ENCODE measurements around the gene OR10C1.
"Not testable (repeated sequence)": the region's sequence is repeated elsewhere in the genome, so short reads cannot be mapped to it uniquely, and the experiment has no call there.

OR10C1 gene

GRCh38 chr6:29439006-29439405 is at the start of gene OR10C1:
OR10C1 (plus strand) TSS chr6:29439306; CDS start chr6:29440016, 710 bp downstream.
- H3K4me3 ChIP-seq (ENCODE audit: low read length) = no peak within 1 kb of the TSS
- H3K4me1 ChIP-seq (ENCODE audit: control insufficient read depth, insufficient read depth, low read length) = no peaks in the 10 kb centered on the region
- H3K27me3 ChIP-seq (ENCODE audit: control insufficient read depth, insufficient read depth, low read length) = no peaks in the 10 kb centered on the region
- no peaks in the 10 kb centered on the region for H3K36me3 ChIP-seq (ENCODE audit: control insufficient read depth, insufficient read depth, low read length)
- no peaks in the 10 kb centered on the region for H3K9me3 ChIP-seq (ENCODE audit: control insufficient read depth, low read length)
- no peak within 1 kb of the TSS for H3K9ac ChIP-seq (ENCODE audit: low read length)

- H3K27me3 ChIP-seq (ENCODE audit: control insufficient read depth, insufficient read depth, low read length) = no peaks in the 10 kb centered on the region
- no peaks in the 10 kb centered on the region for H3K36me3 ChIP-seq (ENCODE audit: control insufficient read depth, insufficient read depth, low read length)
- H3K9me3 ChIP-seq (ENCODE audit: control insufficient read depth, low read length) = no peaks in the 10 kb centered on the region
- H3K4me1 ChIP-seq (ENCODE audit: control insufficient read depth, insufficient read depth, low read length) = no peaks in the 10 kb centered on the region
- no peak within 1 kb of the TSS for H3K4me3 ChIP-seq (ENCODE audit: low read length)
- H3K9ac ChIP-seq (ENCODE audit: low read length) = no peak within 1 kb of the TSS
Measured at GRCh38 chr6:29395331-29395730, 43.8 kb upstream of the OR10C1 start, which contains the start of gene OR12D2. OR12D2 (plus strand) TSS chr6:29395631; CDS start chr6:29396700, 1,069 bp downstream.

- H3K9me3 ChIP-seq (ENCODE audit: control insufficient read depth, low read length) = no peaks in the 10 kb centered on the region
- H3K4me1 ChIP-seq (ENCODE audit: control insufficient read depth, insufficient read depth, low read length) = no peaks in the 10 kb centered on the region
- H3K9ac ChIP-seq (ENCODE audit: low read length) = no peak overlapping the region
- H3K27me3 ChIP-seq (ENCODE audit: control insufficient read depth, insufficient read depth, low read length) = no peaks in the 10 kb centered on the region
- no peaks in the 10 kb centered on the region for H3K36me3 ChIP-seq (ENCODE audit: control insufficient read depth, insufficient read depth, low read length)
- H3K4me3 ChIP-seq (ENCODE audit: low read length) = no peak overlapping the region
Measured at GRCh38 chr6:29399525-29399924, 39.6 kb upstream of the OR10C1 start.

GRCh38 chr6:29403801-29404200 is 35.3 kb upstream of the OR10C1 start:
- no peaks in the 10 kb centered on the region for H3K27me3 ChIP-seq (ENCODE audit: control insufficient read depth, insufficient read depth, low read length)
- H3K9me3 ChIP-seq (ENCODE audit: control insufficient read depth, low read length) = no peaks in the 10 kb centered on the region
- H3K36me3 ChIP-seq (ENCODE audit: control insufficient read depth, insufficient read depth, low read length) = no peaks in the 10 kb centered on the region
- no peaks in the 10 kb centered on the region for H3K4me1 ChIP-seq (ENCODE audit: control insufficient read depth, insufficient read depth, low read length)
- no peak overlapping the region for H3K9ac ChIP-seq (ENCODE audit: low read length)
- H3K4me3 ChIP-seq (ENCODE audit: low read length) = no peak overlapping the region

GRCh38 chr6:29414588-29414987 is 24.5 kb upstream of the OR10C1 start, which contains the start of gene OR12D1:
OR12D1 (plus strand) TSS chr6:29414928.
- no peaks in the 10 kb centered on the region for H3K36me3 ChIP-seq (ENCODE audit: control insufficient read depth, insufficient read depth, low read length)
- no peak within 1 kb of the TSS for H3K9ac ChIP-seq (ENCODE audit: low read length)
- no peak within 1 kb of the TSS for H3K4me3 ChIP-seq (ENCODE audit: low read length)
- H3K4me1 ChIP-seq (ENCODE audit: control insufficient read depth, insufficient read depth, low read length) = no peaks in the 10 kb centered on the region
- no peaks in the 10 kb centered on the region for H3K9me3 ChIP-seq (ENCODE audit: control insufficient read depth, low read length)
- H3K27me3 ChIP-seq (ENCODE audit: control insufficient read depth, insufficient read depth, low read length) = no peaks in the 10 kb centered on the region

- Histone ChIP-seq H3K9me3 (ENCODE audit: control insufficient read depth, low read length) (no peaks in the 10 kb centered on the region), H3K36me3 (ENCODE audit: control insufficient read depth, insufficient read depth, low read length) (no peaks in the 10 kb centered on the region), H3K9ac (ENCODE audit: low read length) (no peak overlapping the region), H3K4me1 (ENCODE audit: control insufficient read depth, insufficient read depth, low read length) (no peaks in the 10 kb centered on the region), H3K27me3 (ENCODE audit: control insufficient read depth, insufficient read depth, low read length) (no peaks in the 10 kb centered on the region), H3K4me3 (ENCODE audit: low read length) (no peak overlapping the region)
Measured at GRCh38 chr6:29419516-29419915, 19.6 kb upstream of the OR10C1 start.

- no peaks in the 10 kb centered on the region for H3K4me1 ChIP-seq (ENCODE audit: control insufficient read depth, insufficient read depth, low read length)
- no peaks in the 10 kb centered on the region for H3K27me3 ChIP-seq (ENCODE audit: control insufficient read depth, insufficient read depth, low read length)
- no peaks in the 10 kb centered on the region for H3K36me3 ChIP-seq (ENCODE audit: control insufficient read depth, insufficient read depth, low read length)
- no peaks in the 10 kb centered on the region for H3K9me3 ChIP-seq (ENCODE audit: control insufficient read depth, low read length)
- no peak overlapping the region for H3K9ac ChIP-seq (ENCODE audit: low read length)
- no peak overlapping the region for H3K4me3 ChIP-seq (ENCODE audit: low read length)
Measured at GRCh38 chr6:29424168-29424567, 14.9 kb upstream of the OR10C1 start.

- H3K9ac ChIP-seq (ENCODE audit: low read length) = no peak overlapping the region
- H3K4me1 ChIP-seq (ENCODE audit: control insufficient read depth, insufficient read depth, low read length) = no peaks in the 10 kb centered on the region
- H3K4me3 ChIP-seq (ENCODE audit: low read length) = no peak overlapping the region
- no peaks in the 10 kb centered on the region for H3K27me3 ChIP-seq (ENCODE audit: control insufficient read depth, insufficient read depth, low read length)
- H3K36me3 ChIP-seq (ENCODE audit: control insufficient read depth, insufficient read depth, low read length) = no peaks in the 10 kb centered on the region
- H3K9me3 ChIP-seq (ENCODE audit: control insufficient read depth, low read length) = no peaks in the 10 kb centered on the region
Measured at GRCh38 chr6:29424575-29424974, 14.5 kb upstream of the OR10C1 start.

- Histone ChIP-seq H3K9ac (ENCODE audit: low read length) (no peak overlapping the region), H3K4me3 (ENCODE audit: low read length) (no peak overlapping the region), H3K9me3 (ENCODE audit: control insufficient read depth, low read length) (no peaks in the 10 kb centered on the region), H3K27me3 (ENCODE audit: control insufficient read depth, insufficient read depth, low read length) (no peaks in the 10 kb centered on the region), H3K4me1 (ENCODE audit: control insufficient read depth, insufficient read depth, low read length) (no peaks in the 10 kb centered on the region), H3K36me3 (ENCODE audit: control insufficient read depth, insufficient read depth, low read length) (no peaks in the 10 kb centered on the region)
Measured at GRCh38 chr6:29425075-29425474, 14.0 kb upstream of the OR10C1 start.

- Histone ChIP-seq H3K36me3 (ENCODE audit: control insufficient read depth, insufficient read depth, low read length) (no peaks in the 10 kb centered on the region), H3K4me3 (ENCODE audit: low read length) (no peak overlapping the region), H3K9me3 (ENCODE audit: control insufficient read depth, low read length) (no peaks in the 10 kb centered on the region), H3K4me1 (ENCODE audit: control insufficient read depth, insufficient read depth, low read length) (no peaks in the 10 kb centered on the region), H3K27me3 (ENCODE audit: control insufficient read depth, insufficient read depth, low read length) (no peaks in the 10 kb centered on the region), H3K9ac (ENCODE audit: low read length) (no peak overlapping the region)
Measured at GRCh38 chr6:29426654-29427053, 12.5 kb upstream of the OR10C1 start.

GRCh38 chr6:29436730-29437129 is 2.4 kb upstream of the OR10C1 start:
- H3K36me3 ChIP-seq (ENCODE audit: control insufficient read depth, insufficient read depth, low read length); H3K9ac ChIP-seq (ENCODE audit: low read length); H3K4me3 ChIP-seq (ENCODE audit: low read length); H3K4me1 ChIP-seq (ENCODE audit: control insufficient read depth, insufficient read depth, low read length); H3K9me3 ChIP-seq (ENCODE audit: control insufficient read depth, low read length); H3K27me3 ChIP-seq (ENCODE audit: control insufficient read depth, insufficient read depth, low read length): not testable (repeated sequence)

GRCh38 chr6:29442719-29443118 is 3.6 kb downstream of the OR10C1 start:
- Histone ChIP-seq H3K4me1 (ENCODE audit: control insufficient read depth, insufficient read depth, low read length) (no peaks in the 10 kb centered on the region), H3K9me3 (ENCODE audit: control insufficient read depth, low read length) (no peaks in the 10 kb centered on the region), H3K4me3 (ENCODE audit: low read length) (no peak overlapping the region), H3K36me3 (ENCODE audit: control insufficient read depth, insufficient read depth, low read length) (no peaks in the 10 kb centered on the region), H3K9ac (ENCODE audit: low read length) (no peak overlapping the region), H3K27me3 (ENCODE audit: control insufficient read depth, insufficient read depth, low read length) (no peaks in the 10 kb centered on the region)

- not testable (repeated sequence) for H3K9ac ChIP-seq (ENCODE audit: low read length); H3K36me3 ChIP-seq (ENCODE audit: control insufficient read depth, insufficient read depth, low read length); H3K4me3 ChIP-seq (ENCODE audit: low read length); H3K27me3 ChIP-seq (ENCODE audit: control insufficient read depth, insufficient read depth, low read length); H3K9me3 ChIP-seq (ENCODE audit: control insufficient read depth, low read length); H3K4me1 ChIP-seq (ENCODE audit: control insufficient read depth, insufficient read depth, low read length)
Measured at GRCh38 chr6:29444031-29444430, 4.9 kb downstream of the OR10C1 start.

Data from mucosa of stomach (tissue), 1 donor.